Measurements from ENCODE around the gene CHFR. TPM values are rescaled to one million over a fixed set of nuclear protein-coding genes. Genes with fewer than 3 reads are reported as not detected.

CHFR gene
- total and polyA plus RNA-seq, 3 donors from 2014 or later = 62.2 to 100 (median 89.6) TPM

DNA sequence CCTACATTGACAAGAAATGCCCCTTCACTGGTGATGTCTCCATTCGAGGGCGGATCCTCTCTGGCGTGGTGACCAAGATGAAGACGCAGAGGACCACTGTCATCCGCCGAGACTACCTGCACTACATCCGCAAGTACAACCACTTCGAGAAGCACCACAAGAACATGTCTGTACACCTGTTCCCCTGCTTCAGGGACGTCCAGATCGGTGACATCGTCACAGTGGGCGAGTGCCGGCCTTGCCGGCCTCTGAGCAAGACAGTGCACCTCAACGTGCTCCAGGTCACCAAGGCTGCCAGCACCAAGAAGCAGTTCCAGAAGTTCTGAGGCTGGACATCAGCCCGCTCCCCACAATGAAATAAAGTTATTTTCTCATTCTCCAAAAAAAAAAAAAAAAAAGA is 61.5 kb downstream of the CHFR start:
- Histone ChIP-seq H3K27ac (no peak overlapping the region), H3K9me3 (no peaks in the 10 kb centered on the region), H3K27me3 (no peaks in the 10 kb centered on the region), H3K4me3 (no peak overlapping the region), H3K4me1 (peaks cover 13% of the 10 kb centered on the region), H3K36me3 (ENCODE audit: low read depth, missing control alignments) (no peaks in the 10 kb centered on the region)
- intact Hi-C loops (cut with DNase I; ENCODE audit: low total_unique reads) = no loop called here
- DNase-seq = no peak
- TF ChIP-seq POLR2A (IDR thresholded peaks at IDR 0.05) = no peak
- TF ChIP-seq, protein P1, sequence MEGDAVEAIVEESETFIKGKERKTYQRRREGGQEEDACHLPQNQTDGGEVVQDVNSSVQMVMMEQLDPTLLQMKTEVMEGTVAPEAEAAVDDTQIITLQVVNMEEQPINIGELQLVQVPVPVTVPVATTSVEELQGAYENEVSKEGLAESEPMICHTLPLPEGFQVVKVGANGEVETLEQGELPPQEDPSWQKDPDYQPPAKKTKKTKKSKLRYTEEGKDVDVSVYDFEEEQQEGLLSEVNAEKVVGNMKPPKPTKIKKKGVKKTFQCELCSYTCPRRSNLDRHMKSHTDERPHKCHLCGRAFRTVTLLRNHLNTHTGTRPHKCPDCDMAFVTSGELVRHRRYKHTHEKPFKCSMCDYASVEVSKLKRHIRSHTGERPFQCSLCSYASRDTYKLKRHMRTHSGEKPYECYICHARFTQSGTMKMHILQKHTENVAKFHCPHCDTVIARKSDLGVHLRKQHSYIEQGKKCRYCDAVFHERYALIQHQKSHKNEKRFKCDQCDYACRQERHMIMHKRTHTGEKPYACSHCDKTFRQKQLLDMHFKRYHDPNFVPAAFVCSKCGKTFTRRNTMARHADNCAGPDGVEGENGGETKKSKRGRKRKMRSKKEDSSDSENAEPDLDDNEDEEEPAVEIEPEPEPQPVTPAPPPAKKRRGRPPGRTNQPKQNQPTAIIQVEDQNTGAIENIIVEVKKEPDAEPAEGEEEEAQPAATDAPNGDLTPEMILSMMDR (IDR thresholded peaks at IDR 0.05) = no peak
- WGBS, 2 donors = 92 to 94% methylated on average over 14 to 16 of the region's 16 CpGs

DNA sequence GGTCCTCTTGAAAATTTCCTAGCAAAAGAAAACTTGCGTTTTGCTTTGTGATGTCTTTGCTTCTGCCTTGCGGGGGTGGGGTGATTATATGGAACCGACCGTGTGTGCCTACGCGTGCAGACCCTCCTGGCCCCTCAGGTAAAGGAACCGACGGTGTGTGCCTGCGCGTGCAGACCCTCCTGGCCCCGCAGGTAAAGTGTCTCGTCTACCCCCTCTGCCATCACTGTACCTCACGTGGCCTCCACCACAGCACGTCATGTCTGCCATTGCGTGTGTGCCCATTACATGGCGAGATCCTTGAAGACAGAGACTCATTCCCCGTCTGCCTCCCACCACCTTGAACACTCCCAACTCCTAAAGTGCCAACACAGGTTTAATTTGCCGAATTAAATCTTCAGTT is 62.3 kb downstream of the CHFR start:
- H3K27ac ChIP-seq = no peak overlapping the region
- peaks cover 13% of the 10 kb centered on the region for H3K4me1 ChIP-seq
- intact Hi-C loops (cut with DNase I; ENCODE audit: low total_unique reads) = no loop called here
- WGBS, 2 donors = 89 to 93% methylated on average over 18 of the region's 18 CpGs
- TF ChIP-seq, protein P1 (IDR thresholded peaks at IDR 0.05) = no peak
- no peak for TF ChIP-seq POLR2A (IDR thresholded peaks at IDR 0.05)
- no peaks in the 10 kb centered on the region for H3K9me3 ChIP-seq
- H3K4me3 ChIP-seq = no peak overlapping the region
- DNase-seq = no peak
- no peaks in the 10 kb centered on the region for H3K27me3 ChIP-seq
- H3K36me3 ChIP-seq (ENCODE audit: low read depth, missing control alignments) = no peaks in the 10 kb centered on the region

DNA sequence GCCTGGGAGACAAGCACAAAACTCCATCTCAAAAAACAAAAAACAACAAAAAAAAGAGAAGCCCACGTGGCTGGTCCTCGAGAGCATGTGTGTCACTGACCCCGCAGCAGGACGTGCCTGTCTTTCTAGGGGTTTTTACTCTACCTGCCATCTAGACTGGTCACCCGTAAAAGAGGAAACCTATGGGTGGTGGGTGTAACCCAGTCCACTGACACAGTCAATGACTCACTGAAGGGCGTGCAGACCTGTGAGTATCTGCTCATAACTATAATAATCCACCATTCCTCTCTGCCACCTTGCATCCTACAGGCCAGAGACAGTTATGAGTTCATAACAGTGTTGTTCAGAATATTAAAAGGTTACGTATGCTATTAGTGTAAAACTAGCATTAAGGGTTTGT is 63.4 kb downstream of the CHFR start:
- Histone ChIP-seq H3K4me1 (peaks cover 13% of the 10 kb centered on the region), H3K9me3 (no peaks in the 10 kb centered on the region), H3K4me3 (no peak overlapping the region), H3K27me3 (no peaks in the 10 kb centered on the region), H3K36me3 (ENCODE audit: low read depth, missing control alignments) (no peaks in the 10 kb centered on the region), H3K27ac (no peak overlapping the region)
- TF ChIP-seq, protein P1 (IDR thresholded peaks at IDR 0.05) = no peak
- no peak for TF ChIP-seq POLR2A (IDR thresholded peaks at IDR 0.05)
- WGBS, 2 donors = 89 to 90% methylated on average over 7 of the region's 7 CpGs
- intact Hi-C loops (cut with DNase I; ENCODE audit: low total_unique reads) = no loop called here
- no peak for DNase-seq

DNA sequence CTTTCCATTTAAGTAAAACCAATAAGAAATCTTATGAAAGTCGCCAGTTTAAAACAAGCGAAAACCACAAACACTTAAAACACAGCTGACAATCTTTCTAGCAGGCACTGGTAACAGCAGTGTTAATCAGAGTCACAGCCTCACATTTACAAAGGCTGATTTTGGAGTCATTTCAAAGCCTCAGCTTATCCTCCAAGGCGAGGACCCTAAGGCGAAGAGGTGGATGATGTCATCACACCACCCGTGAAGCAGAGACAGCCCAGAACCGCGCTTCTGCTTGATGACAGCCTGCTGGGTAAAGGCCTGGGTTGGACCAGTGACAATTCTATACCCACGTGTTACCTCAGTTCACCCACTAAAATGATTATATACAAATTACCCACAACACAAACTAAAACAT is 68.8 kb downstream of the CHFR start:
- Histone ChIP-seq H3K4me1 (no peaks in the 10 kb centered on the region), H3K9me3 (no peaks in the 10 kb centered on the region), H3K36me3 (ENCODE audit: low read depth, missing control alignments) (no peaks in the 10 kb centered on the region), H3K4me3 (no peak overlapping the region), H3K27ac (no peak overlapping the region), H3K27me3 (no peaks in the 10 kb centered on the region)
- no peak for TF ChIP-seq POLR2A (IDR thresholded peaks at IDR 0.05)
- TF ChIP-seq, protein P1 (IDR thresholded peaks at IDR 0.05) = no peak
- 93 to 94% methylated on average over 8 of the region's 8 CpGs for WGBS, 2 donors
- DNase-seq = no peak
- intact Hi-C loops (cut with DNase I; ENCODE audit: low total_unique reads) = no loop called here

DNA sequence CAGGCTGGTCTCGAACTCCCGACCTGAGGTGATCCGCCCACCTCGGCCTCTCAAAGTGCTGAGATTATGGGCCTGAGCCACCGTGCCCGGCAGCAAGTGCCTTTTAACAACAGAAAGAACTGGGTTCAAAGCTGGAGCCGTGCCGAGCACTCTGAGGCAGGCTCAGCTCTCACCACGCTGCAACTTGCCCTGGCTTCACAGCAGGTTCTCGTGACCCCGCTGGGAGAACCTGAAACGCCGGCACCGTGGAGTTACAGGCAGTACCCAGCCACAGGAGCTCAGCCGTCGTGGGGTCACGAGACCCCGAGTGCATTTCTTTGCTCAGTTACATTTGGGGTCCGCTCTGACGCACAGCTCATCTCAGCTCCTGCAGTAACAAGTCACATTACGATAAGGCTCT is 73.2 kb downstream of the CHFR start:
- WGBS, 2 donors = 98 to 100% methylated on average over 1 to 21 of the region's 21 CpGs
- H3K36me3 ChIP-seq (ENCODE audit: low read depth, missing control alignments) = no peaks in the 10 kb centered on the region
- no peak for DNase-seq

More for the DNA sequence above, 73.2 kb downstream of the CHFR start:
- TF ChIP-seq POLR2A (IDR thresholded peaks at IDR 0.05) = no peak
- TF ChIP-seq, protein P1 (IDR thresholded peaks at IDR 0.05) = no peak
- Histone ChIP-seq H3K27ac (no peak overlapping the region), H3K27me3 (no peaks in the 10 kb centered on the region), H3K9me3 (no peaks in the 10 kb centered on the region), H3K4me1 (no peaks in the 10 kb centered on the region), H3K4me3 (no peak overlapping the region)
- intact Hi-C loops (cut with DNase I; ENCODE audit: low total_unique reads) = no loop called here

Data from testis (tissue), 3 donors.